ENCODE measurements around the gene NBAS. TPM values are rescaled to one million over a fixed set of nuclear protein-coding genes. Genes with fewer than 3 reads are reported as not detected.

The NBAS gene
- total and polyA plus RNA-seq, 7 donors, result 19.5 to 52.8 (median 27.0) TPM

DNA sequence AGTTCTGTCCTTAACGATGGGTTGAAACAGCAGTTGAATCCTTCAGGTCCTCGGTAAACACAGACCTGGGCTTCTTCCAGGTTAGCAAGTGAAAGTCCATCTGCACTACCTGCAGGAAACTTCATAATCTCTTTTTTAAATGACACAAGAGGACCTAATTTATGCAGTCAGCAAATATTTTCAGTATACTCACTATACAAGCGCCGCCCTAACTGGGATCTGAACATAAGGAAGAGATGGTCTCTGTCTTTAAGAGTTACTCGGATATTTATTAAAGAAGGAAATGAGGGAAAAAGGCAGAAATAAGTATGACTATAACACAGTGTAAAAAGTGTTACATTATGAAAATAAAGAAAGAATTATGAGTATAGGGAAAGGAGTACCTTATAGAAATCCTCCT lies 103.3 kb downstream of the NBAS start:
- TF ChIP-seq, protein P1, sequence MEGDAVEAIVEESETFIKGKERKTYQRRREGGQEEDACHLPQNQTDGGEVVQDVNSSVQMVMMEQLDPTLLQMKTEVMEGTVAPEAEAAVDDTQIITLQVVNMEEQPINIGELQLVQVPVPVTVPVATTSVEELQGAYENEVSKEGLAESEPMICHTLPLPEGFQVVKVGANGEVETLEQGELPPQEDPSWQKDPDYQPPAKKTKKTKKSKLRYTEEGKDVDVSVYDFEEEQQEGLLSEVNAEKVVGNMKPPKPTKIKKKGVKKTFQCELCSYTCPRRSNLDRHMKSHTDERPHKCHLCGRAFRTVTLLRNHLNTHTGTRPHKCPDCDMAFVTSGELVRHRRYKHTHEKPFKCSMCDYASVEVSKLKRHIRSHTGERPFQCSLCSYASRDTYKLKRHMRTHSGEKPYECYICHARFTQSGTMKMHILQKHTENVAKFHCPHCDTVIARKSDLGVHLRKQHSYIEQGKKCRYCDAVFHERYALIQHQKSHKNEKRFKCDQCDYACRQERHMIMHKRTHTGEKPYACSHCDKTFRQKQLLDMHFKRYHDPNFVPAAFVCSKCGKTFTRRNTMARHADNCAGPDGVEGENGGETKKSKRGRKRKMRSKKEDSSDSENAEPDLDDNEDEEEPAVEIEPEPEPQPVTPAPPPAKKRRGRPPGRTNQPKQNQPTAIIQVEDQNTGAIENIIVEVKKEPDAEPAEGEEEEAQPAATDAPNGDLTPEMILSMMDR (IDR thresholded peaks at IDR 0.05), result no peak
- no peak for ATAC-seq
- H3K36me3 ChIP-seq (ENCODE audit: insufficient read depth in 1 of 2, low read depth in 1 of 2), result peaks cover 0 to 54% of the 10 kb centered on the region in 2 donors
- no peak overlapping the region for H3K27ac ChIP-seq
- WGBS, 3 donors, result 85 to 90% (median 86%) methylated on average over 5 of the region's 5 CpGs
- no peaks in the 10 kb centered on the region for H3K9me3 ChIP-seq
- no peak for DNase-seq
- intact Hi-C loops (cut with DNase I), result no loop called here
- no peaks in the 10 kb centered on the region for H3K27me3 ChIP-seq (ENCODE audit: insufficient read depth in 3 of 3, low read length in 2 of 3)
- peaks cover 6% of the 10 kb centered on the region for H3K4me1 ChIP-seq
- no peak overlapping the region for H3K4me3 ChIP-seq

DNA sequence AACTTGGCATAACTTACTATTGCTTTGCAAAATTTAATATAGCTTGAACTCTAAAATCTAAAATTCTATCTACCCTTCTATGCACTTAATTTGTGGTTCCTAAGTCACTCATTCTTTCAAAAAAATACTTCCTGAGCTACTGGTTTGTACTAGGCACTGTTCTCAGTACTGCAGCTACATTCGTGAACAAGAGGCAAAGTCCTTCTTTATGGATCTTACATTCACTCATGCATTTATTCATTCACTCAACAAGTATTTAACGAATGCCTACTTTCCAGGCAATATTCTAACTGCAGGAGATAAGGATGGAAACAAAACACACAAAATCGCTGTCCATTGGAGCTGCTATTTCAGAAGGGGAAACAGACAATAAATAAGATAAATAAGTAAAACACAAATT lies 104.8 kb downstream of the NBAS start:
- ATAC-seq, result no peak
- no peak overlapping the region for H3K27ac ChIP-seq
- H3K9me3 ChIP-seq, result no peaks in the 10 kb centered on the region
- no peak for DNase-seq
- intact Hi-C loops (cut with DNase I), result no loop called here
- no peak overlapping the region for H3K4me3 ChIP-seq
- no peaks in the 10 kb centered on the region for H3K27me3 ChIP-seq (ENCODE audit: insufficient read depth in 3 of 3, low read length in 2 of 3)
- H3K4me1 ChIP-seq, result peaks cover 6% of the 10 kb centered on the region
- 73 to 79% (median 78%) methylated on average over 3 of the region's 3 CpGs for WGBS, 3 donors
- H3K36me3 ChIP-seq (ENCODE audit: insufficient read depth in 1 of 2, low read depth in 1 of 2), result peaks cover 0 to 43% of the 10 kb centered on the region in 2 donors
- TF ChIP-seq, protein P1 (IDR thresholded peaks at IDR 0.05), result no peak

DNA sequence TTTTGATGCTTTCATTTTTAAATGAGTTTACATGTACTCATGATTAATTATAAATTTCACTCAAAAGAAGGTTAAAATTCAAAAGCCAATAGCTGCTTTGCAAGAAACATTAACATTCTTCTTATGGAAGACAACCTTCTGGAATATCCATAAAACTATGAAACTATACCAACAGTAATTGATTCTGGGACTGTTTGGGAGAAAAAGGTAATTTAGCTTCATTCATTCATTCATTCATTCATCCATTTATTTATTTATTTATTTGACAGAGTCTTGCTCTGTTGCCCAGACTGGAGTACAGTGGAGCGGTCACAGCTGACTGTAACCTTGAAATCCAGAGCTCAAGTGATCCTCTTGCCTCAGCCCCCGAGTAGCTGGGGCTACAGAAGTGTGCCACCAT lies 110.3 kb downstream of the NBAS start:
- TF ChIP-seq, protein P1 (IDR thresholded peaks at IDR 0.05), result no peak
- no peaks in the 10 kb centered on the region for H3K27me3 ChIP-seq (ENCODE audit: insufficient read depth in 3 of 3, low read length in 2 of 3)
- ATAC-seq (no peak), DNase-seq (no peak)
- intact Hi-C loops (cut with DNase I), result no loop called here
- no peaks in the 10 kb centered on the region for H3K9me3 ChIP-seq
- H3K27ac ChIP-seq, result no peak overlapping the region
- WGBS, 3 donors, result 70 to 90% (median 74%) methylated on average over 2 of the region's 2 CpGs
- no peak overlapping the region for H3K4me3 ChIP-seq
- peaks cover 30% of the 10 kb centered on the region for H3K4me1 ChIP-seq
- H3K36me3 ChIP-seq (ENCODE audit: insufficient read depth in 1 of 2, low read depth in 1 of 2), result peaks cover 0 to 10% of the 10 kb centered on the region in 2 donors

DNA sequence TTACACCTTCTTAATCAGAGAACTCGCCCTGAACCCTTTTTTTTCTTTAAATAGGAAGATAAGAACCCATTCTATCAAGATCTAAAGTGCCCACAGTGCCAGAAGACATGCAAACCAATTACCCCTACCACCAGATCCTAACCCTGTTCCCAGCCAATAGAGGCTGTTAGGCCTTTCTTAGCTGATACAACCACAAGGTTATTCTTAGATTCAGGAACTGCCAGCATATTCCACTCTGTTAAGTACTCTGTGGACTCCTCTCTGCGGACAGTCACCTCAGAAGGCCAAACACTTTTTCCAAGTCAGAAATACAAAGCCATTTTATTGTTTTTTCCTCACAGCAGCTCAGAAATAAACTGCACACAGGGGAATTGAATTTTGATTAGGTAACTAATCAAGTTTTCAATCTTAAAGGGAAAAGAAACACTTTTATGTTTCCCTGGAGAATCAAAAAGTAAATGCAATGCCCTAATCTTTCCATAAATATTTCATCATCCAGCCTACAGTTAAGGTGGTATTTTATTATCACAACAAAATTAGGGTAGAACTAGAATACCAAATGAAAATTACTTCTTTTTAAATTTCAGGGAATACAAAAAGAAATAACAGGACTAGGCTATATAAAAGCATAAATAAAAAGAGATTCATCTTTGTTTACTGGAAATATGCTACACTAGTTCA lies 111.4 kb downstream of the NBAS start:
- intact Hi-C loops (cut with DNase I), result no loop called here
- TF ChIP-seq, protein P1 (IDR thresholded peaks at IDR 0.05), result no peak
- DNase-seq, result no peak
- Histone ChIP-seq H3K4me1 (peaks cover 30% of the 10 kb centered on the region), H3K4me3 (no peak overlapping the region), H3K27ac (peak overlapping the region; percentile 72), H3K36me3 (ENCODE audit: insufficient read depth in 1 of 2, low read depth in 1 of 2) (peaks cover 0 to 4% of the 10 kb centered on the region in 2 donors), H3K27me3 (ENCODE audit: insufficient read depth in 3 of 3, low read length in 2 of 3) (no peaks in the 10 kb centered on the region), H3K9me3 (no peaks in the 10 kb centered on the region)
- WGBS, 3 donors, result 34 to 43% (median 40%) methylated on average over 2 of the region's 2 CpGs
- peak; percentile 81 to 91 (median 86) for ATAC-seq

Data from psoas muscle (tissue), 8 donors.